Left lung (tissue), 10 donors: Measurements from ENCODE around the gene RSU1. TPM values are rescaled to one million over a fixed set of nuclear protein-coding genes. Genes with fewer than 3 reads are reported as not detected.
A peak's percentile ranks its signal among the peaks of the same experiment; 100 is the strongest.

Source experiments
- ATAC-seq: fragments of 200-7000 bp; cut with Tn5 transposase; one replicate; pipeline ENCODE4 v1.9.1; 2020; ENCODE audit warnings: moderate library complexity
- DNase-seq, 4 donors: peaks; one replicate each; pipeline ENCODE4 v3.0.0-alpha.2; 2013 to 2020
- H3K27ac ChIP-seq, 2 donors: fragments of 200-600 bp; sonication (generic) in 1 of 2; one replicate each; pipeline versions ENCODE4 v1.5.0 to v1.8.0; 2020 to 2021
- H3K27me3 ChIP-seq, 2 donors: fragments of 200-600 bp; sonication (generic) in 1 of 2; one replicate each; pipeline versions ENCODE4 v1.5.0 to v1.8.0; 2020 to 2021
- H3K36me3 ChIP-seq, 2 donors: fragments of 200-600 bp; sonication (generic) in 1 of 2; one replicate each; pipeline versions ENCODE4 v1.5.0 to v1.8.0; 2020 to 2021
- H3K4me1 ChIP-seq, 2 donors: fragments of 200-600 bp; one replicate each; pipeline ENCODE4 v1.8.0; 2021
- H3K4me3 ChIP-seq, 2 donors: fragments of 200-600 bp; sonication (generic) in 1 of 2; one replicate each; pipeline versions ENCODE4 v1.5.0 to v1.8.0; 2020 to 2021; ENCODE audit warnings: mild to moderate bottlenecking in 1 of 2
- H3K9me3 ChIP-seq, 2 donors: fragments of 200-600 bp; sonication (generic) in 1 of 2; one replicate each; pipeline versions ENCODE4 v1.5.0 to v1.8.0; 2020 to 2021
- CTCF ChIP-seq, 2 donors: fragments of 200-600 bp; sonication (generic) in 1 of 2; IDR thresholded peaks; one replicate each; pipeline versions ENCODE4 v1.5.0 to v1.8.0; 2021; ENCODE audit warnings: antibody characterized with exemption in 2 of 2
- intact Hi-C, 2 donors: fragments of 100-400 bp; cut with DNase I; formaldehyde crosslinking; loops; one replicate each; pipeline versions ENCODE4 v1.11.2 to v1.14.2; 2022
- polyA plus RNA-seq, 6 donors: library from polyadenylated mRNA; unstranded; fragments of 120-200 nt; gene quantifications; one replicate each; pipeline ENCODE4 v1.2.1, GENCODE V29; 2013; ENCODE audit not compliant: insufficient read length in 6 of 6
- total RNA-seq, 2 donors: library from RNA; stranded (reverse); fragmentation: NEBNext Ultra II Directional; extraction: Animal tissue kit (Norgen Biotek cat#: 25700); gene quantifications; one replicate each; pipeline ENCODE4 v1.2.1, GENCODE V29; 2021
- donor health status: DM: no; HTN: yes; CAD: no.
- donor health status: DM: no; HTN: no; CAD: no.

The RSU1 gene
- total and polyA plus RNA-seq, 8 donors = 68.1 to 114 (median 85.3) TPM

- Histone ChIP-seq H3K27ac (no peak overlapping the region), H3K36me3 (no peaks in the 10 kb centered on the region), H3K27me3 (no peaks in the 10 kb centered on the region), H3K4me1 (no peaks in the 10 kb centered on the region), H3K4me3 (no peak overlapping the region), H3K9me3 (no peaks in the 10 kb centered on the region)
- no peak for ATAC-seq
- intact Hi-C loops = no loop called here
- DNase-seq = no peak
- no peak for TF ChIP-seq CTCF (IDR thresholded peaks at IDR 0.05)
These were observed 257.9 kb downstream of the RSU1 start for GRCh38 chr10:16559236-16559773.

GRCh38 chr10:16547973-16548372 is 269.3 kb downstream of the RSU1 start:
- TF ChIP-seq CTCF (IDR thresholded peaks at IDR 0.05) = no peak
- Histone ChIP-seq H3K36me3 (no peaks in the 10 kb centered on the region), H3K4me3 (no peak overlapping the region), H3K9me3 (no peaks in the 10 kb centered on the region), H3K27me3 (no peaks in the 10 kb centered on the region), H3K27ac (no peak overlapping the region), H3K4me1 (no peaks in the 10 kb centered on the region)
- ATAC-seq (no peak), DNase-seq (no peak)
- intact Hi-C loops = no loop called here

- TF ChIP-seq CTCF (IDR thresholded peaks at IDR 0.05) = peak; percentile 28 to 35
- Histone ChIP-seq H3K27me3 (no peaks in the 10 kb centered on the region), H3K9me3 (no peaks in the 10 kb centered on the region), H3K4me1 (no peaks in the 10 kb centered on the region), H3K27ac (no peak overlapping the region), H3K36me3 (no peaks in the 10 kb centered on the region), H3K4me3 (no peak overlapping the region)
- intact Hi-C loops = no loop called here
- DNase-seq = peak in 1 of 4 donors; percentile 13
- ATAC-seq = peak; percentile 59
These were observed 272.0 kb downstream of the RSU1 start for GRCh38 chr10:16545116-16545736.

DNA sequence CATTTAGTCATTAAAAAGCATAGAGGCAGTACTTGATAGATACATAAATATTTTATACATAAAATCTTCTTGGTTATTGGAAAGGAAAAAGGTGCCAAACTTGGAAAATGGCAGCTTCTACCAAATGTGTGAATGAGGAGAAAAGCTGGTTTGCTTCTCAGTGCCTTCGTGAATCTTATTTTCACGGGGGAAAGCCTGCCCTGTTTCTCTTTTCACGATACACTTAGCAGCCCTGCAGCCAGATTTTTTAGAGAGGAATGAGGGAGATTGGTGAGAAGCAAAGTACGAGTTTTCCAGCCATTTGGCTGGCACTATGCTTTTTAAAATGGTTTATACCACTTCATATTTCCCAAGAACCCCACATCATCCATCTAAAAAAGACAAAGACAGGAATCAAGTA is 272.6 kb downstream of the RSU1 start:
- intact Hi-C loops = no loop called here
- DNase-seq (no peak), ATAC-seq (no peak)
- Histone ChIP-seq H3K27ac (no peak overlapping the region), H3K4me3 (no peak overlapping the region), H3K4me1 (no peaks in the 10 kb centered on the region), H3K36me3 (no peaks in the 10 kb centered on the region), H3K27me3 (no peaks in the 10 kb centered on the region), H3K9me3 (no peaks in the 10 kb centered on the region)
- TF ChIP-seq CTCF (IDR thresholded peaks at IDR 0.05) = no peak

DNA sequence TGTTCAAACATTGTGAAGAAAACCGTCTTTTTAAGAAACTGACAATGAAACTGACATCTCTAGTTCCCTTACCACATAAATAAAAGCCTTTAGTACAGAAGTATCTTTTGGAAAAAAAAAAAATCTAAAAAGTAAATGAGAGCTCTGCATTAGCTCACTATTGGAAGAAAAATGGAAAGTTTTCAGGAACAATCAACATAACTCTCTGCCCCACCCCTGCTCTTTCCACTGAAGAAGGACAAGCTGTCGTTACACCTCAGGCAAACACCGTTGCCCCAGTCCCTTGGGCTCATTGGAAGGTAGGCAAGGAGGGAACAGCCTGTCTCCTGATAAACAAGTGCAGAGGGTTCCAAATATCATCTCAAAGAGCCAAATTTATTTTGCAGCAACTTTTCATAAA is 273.1 kb downstream of the RSU1 start:
- ATAC-seq (no peak), DNase-seq (no peak)
- Histone ChIP-seq H3K27ac (no peak overlapping the region), H3K27me3 (no peaks in the 10 kb centered on the region), H3K9me3 (no peaks in the 10 kb centered on the region), H3K36me3 (no peaks in the 10 kb centered on the region), H3K4me3 (no peak overlapping the region), H3K4me1 (no peaks in the 10 kb centered on the region)
- TF ChIP-seq CTCF (IDR thresholded peaks at IDR 0.05) = no peak
- intact Hi-C loops = no loop called here
